Stimulated activated CD4-positive, alpha-beta T cell treated with anti-CD3 and anti-CD28 coated beads, Interleukin-4, amount 100 ng/mL, for 48 hours (primary cell): Measurements from ENCODE around the gene EMP1.

Experiments used
- DNase-seq, 2 donors: peaks; one replicate each; pipeline ENCODE4 v3.0.0-alpha.2; 2020; ENCODE audit warnings: low read depth in 2 of 2

EMP1 gene

GRCh38 chr12:13196130-13196921 lies at the start of gene EMP1:
EMP1 (plus strand) TSS chr12:13196726; CDS start chr12:13211511, 14,785 bp downstream.
- peak; percentile 49 to 72 for DNase-seq

GRCh38 chr12:13147688-13148484 lies 48.6 kb upstream of the EMP1 start:
- DNase-seq, result no peak

GRCh38 chr12:13148485-13148847 lies 48.1 kb upstream of the EMP1 start:
- no peak for DNase-seq

- no peak for DNase-seq
Observed at GRCh38 chr12:13149411-13149810, 47.1 kb upstream of the EMP1 start.

- DNase-seq, result no peak
Observed at GRCh38 chr12:13152281-13152680, 44.2 kb upstream of the EMP1 start.

GRCh38 chr12:13152756-13153155 lies 43.8 kb upstream of the EMP1 start:
- DNase-seq, result no peak

- DNase-seq, result no peak
Observed at GRCh38 chr12:13153180-13153579, 43.3 kb upstream of the EMP1 start.

GRCh38 chr12:13154027-13154538 lies 42.4 kb upstream of the EMP1 start:
- no peak for DNase-seq

GRCh38 chr12:13154831-13155230 lies 41.7 kb upstream of the EMP1 start:
- no peak for DNase-seq

GRCh38 chr12:13156277-13156676 lies 40.2 kb upstream of the EMP1 start:
- DNase-seq, result no peak

- no peak for DNase-seq
Observed at GRCh38 chr12:13161172-13161571, 35.4 kb upstream of the EMP1 start.

- DNase-seq, result no peak
Observed at GRCh38 chr12:13162904-13163303, 33.6 kb upstream of the EMP1 start.

- DNase-seq, result no peak
Observed at GRCh38 chr12:13163868-13164635, 32.5 kb upstream of the EMP1 start.

GRCh38 chr12:13164921-13165616 lies 31.5 kb upstream of the EMP1 start:
- no peak for DNase-seq

- peak; percentile 68 to 80 for DNase-seq
Observed at GRCh38 chr12:13165617-13166041, 30.9 kb upstream of the EMP1 start.

GRCh38 chr12:13167226-13167625 lies 29.3 kb upstream of the EMP1 start:
- no peak for DNase-seq

GRCh38 chr12:13167906-13168305 lies 28.6 kb upstream of the EMP1 start:
- DNase-seq, result no peak

GRCh38 chr12:13169272-13169671 lies 27.3 kb upstream of the EMP1 start:
- no peak for DNase-seq

- DNase-seq, result no peak
Observed at GRCh38 chr12:13170892-13171490, 25.5 kb upstream of the EMP1 start.

- no peak for DNase-seq
Observed at GRCh38 chr12:13171921-13172859, 24.3 kb upstream of the EMP1 start.
